NCI-H748 (cell line): ENCODE data around the gene KIAA0319L.
A peak's percentile ranks its signal among the peaks of the same experiment; 100 is the strongest.
"Not testable (repeated sequence)": the region's sequence is repeated elsewhere in the genome, so short reads cannot be mapped to it uniquely, and the experiment has no call there.

Experiments
- DNase-seq: peaks from one replicate; lab custom pipeline; 2025; ENCODE audit not compliant: unreplicated experiment; lab: John Stamatoyannopoulos, UW

Gene KIAA0319L

GRCh38 chr1:35557118-35557610 is at the start of gene KIAA0319L:
Gene KIAA0319L, minus strand, starts transcription at chr1:35557403. Its CDS starts 2,912 bp downstream, at chr1:35554491.
- DNase-seq: peak; percentile 80

- DNase-seq: no peak
Observed at GRCh38 chr1:35605867-35606182, 48.6 kb upstream of the KIAA0319L start.

- DNase-seq: no peak
Observed at GRCh38 chr1:35605071-35605866, 48.1 kb upstream of the KIAA0319L start.

GRCh38 chr1:35603941-35604340 is 46.7 kb upstream of the KIAA0319L start:
- DNase-seq: no peak

- no peak for DNase-seq
Observed at GRCh38 chr1:35603468-35603867, 46.3 kb upstream of the KIAA0319L start.

- DNase-seq: no peak
Observed at GRCh38 chr1:35600593-35600992, 43.4 kb upstream of the KIAA0319L start.

- DNase-seq: no peak
Observed at GRCh38 chr1:35599411-35599810, 42.2 kb upstream of the KIAA0319L start.

GRCh38 chr1:35598895-35599294 is 41.7 kb upstream of the KIAA0319L start:
- no peak for DNase-seq

GRCh38 chr1:35597870-35598269 is 40.7 kb upstream of the KIAA0319L start:
- no peak for DNase-seq

GRCh38 chr1:35595684-35596083 is 38.5 kb upstream of the KIAA0319L start:
- no peak for DNase-seq

GRCh38 chr1:35594005-35594760 is 37.0 kb upstream of the KIAA0319L start:
- no peak for DNase-seq

GRCh38 chr1:35592991-35593769 is 36.0 kb upstream of the KIAA0319L start:
- DNase-seq: no peak

GRCh38 chr1:35591211-35591610 is 34.0 kb upstream of the KIAA0319L start:
- no peak for DNase-seq

GRCh38 chr1:35590476-35591040 is 33.4 kb upstream of the KIAA0319L start:
- DNase-seq: no peak

GRCh38 chr1:35589516-35590427 is 32.6 kb upstream of the KIAA0319L start:
- DNase-seq: no peak

- DNase-seq: no peak
Observed at GRCh38 chr1:35588197-35588910, 31.2 kb upstream of the KIAA0319L start.

GRCh38 chr1:35587736-35588135 is 30.5 kb upstream of the KIAA0319L start:
- no peak for DNase-seq

GRCh38 chr1:35586808-35587207 is 29.6 kb upstream of the KIAA0319L start:
- DNase-seq: no peak

- not testable (repeated sequence) for DNase-seq
Observed at GRCh38 chr1:35585805-35586204, 28.6 kb upstream of the KIAA0319L start.
